Measurements from ENCODE around the gene UCN3. TPM values are rescaled to one million over a fixed set of nuclear protein-coding genes. Genes with fewer than 3 reads are reported as not detected.

UCN3 gene
- total RNA-seq, 6 experiments from 2014 or later, result not detected

DNA sequence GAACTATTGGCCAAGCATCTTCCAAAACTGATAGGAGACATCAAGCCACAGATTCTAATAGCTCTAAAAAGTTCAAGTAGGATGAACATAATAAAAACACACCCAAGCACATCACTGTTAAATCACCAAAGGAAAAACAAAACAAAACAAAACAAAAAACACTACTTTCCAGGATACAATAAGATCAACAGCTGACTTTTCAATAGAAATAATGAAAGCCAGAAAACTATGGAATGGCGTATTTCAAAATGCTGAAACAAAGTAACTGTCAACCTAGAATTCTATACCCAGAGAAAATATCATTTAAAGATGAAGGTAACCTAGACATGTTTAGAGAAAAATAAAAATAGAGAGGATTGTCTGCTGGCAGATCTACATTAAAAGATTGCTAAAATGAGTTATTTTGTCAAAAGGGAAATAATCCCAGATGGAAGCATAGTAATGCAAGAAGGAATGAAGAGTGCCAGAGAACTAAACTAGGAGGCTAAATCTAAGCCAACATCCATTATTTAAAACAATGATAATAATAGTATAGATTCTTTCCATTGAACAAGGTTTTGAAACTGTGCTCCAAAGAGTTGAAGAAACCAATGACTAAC is 25.9 kb downstream of the UCN3 start:
- no peak for ATAC-seq
- Histone ChIP-seq H3K9me3 (peaks cover 0 to 12% (median 6%) of the 10 kb centered on the region in 4 donors), H3K27me3 (no peaks in the 10 kb centered on the region), H3K4me1 (no peaks in the 10 kb centered on the region), H3K4me3 (no peak overlapping the region), H3K36me3 (no peaks in the 10 kb centered on the region), H3K27ac (no peak overlapping the region)
- WGBS (ENCODE audit: insufficient coverage, low coverage, low lambda C conversion rate, missing lambda C conversion rate), result 89% methylated on average over 1 of the region's 1 CpG
- intact Hi-C loops (cut with DNase I), result no loop called here
- no peak for DNase-seq
- TF ChIP-seq, protein P1, sequence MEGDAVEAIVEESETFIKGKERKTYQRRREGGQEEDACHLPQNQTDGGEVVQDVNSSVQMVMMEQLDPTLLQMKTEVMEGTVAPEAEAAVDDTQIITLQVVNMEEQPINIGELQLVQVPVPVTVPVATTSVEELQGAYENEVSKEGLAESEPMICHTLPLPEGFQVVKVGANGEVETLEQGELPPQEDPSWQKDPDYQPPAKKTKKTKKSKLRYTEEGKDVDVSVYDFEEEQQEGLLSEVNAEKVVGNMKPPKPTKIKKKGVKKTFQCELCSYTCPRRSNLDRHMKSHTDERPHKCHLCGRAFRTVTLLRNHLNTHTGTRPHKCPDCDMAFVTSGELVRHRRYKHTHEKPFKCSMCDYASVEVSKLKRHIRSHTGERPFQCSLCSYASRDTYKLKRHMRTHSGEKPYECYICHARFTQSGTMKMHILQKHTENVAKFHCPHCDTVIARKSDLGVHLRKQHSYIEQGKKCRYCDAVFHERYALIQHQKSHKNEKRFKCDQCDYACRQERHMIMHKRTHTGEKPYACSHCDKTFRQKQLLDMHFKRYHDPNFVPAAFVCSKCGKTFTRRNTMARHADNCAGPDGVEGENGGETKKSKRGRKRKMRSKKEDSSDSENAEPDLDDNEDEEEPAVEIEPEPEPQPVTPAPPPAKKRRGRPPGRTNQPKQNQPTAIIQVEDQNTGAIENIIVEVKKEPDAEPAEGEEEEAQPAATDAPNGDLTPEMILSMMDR (IDR thresholded peaks at IDR 0.05), result no peak
- no peak for TF ChIP-seq POLR2A (IDR thresholded peaks at IDR 0.05)

DNA sequence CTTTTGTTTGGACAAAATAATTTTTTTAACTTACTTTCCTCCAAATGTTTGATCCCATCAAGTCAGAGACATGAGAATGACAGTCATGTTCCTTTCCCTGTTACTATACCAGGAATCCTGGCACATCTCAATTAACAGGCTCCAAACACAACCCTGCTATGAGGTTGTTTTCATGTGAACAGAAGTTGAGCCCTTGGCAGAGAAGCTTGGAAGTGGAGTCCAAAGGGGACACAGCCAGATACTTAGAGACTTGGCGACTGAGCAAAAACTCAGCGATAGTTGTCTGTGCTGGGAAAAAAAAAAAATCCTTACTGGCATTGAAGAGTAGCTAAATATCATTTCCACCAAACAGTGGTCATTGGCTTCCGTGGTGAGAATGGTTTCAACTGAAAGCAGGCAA is 27.0 kb downstream of the UCN3 start:
- TF ChIP-seq POLR2A (IDR thresholded peaks at IDR 0.05), result no peak
- TF ChIP-seq, protein P1 (IDR thresholded peaks at IDR 0.05), result no peak
- no peak overlapping the region for H3K27ac ChIP-seq
- H3K9me3 ChIP-seq, result peaks cover 0 to 12% (median 6%) of the 10 kb centered on the region in 4 donors
- no peak overlapping the region for H3K4me3 ChIP-seq
- no peak for ATAC-seq
- DNase-seq, result no peak
- no peaks in the 10 kb centered on the region for H3K4me1 ChIP-seq
- no peaks in the 10 kb centered on the region for H3K27me3 ChIP-seq
- no peaks in the 10 kb centered on the region for H3K36me3 ChIP-seq
- WGBS (ENCODE audit: insufficient coverage, low coverage, low lambda C conversion rate, missing lambda C conversion rate), result 67% methylated on average over 3 of the region's 3 CpGs
- intact Hi-C loops (cut with DNase I), result no loop called here

DNA sequence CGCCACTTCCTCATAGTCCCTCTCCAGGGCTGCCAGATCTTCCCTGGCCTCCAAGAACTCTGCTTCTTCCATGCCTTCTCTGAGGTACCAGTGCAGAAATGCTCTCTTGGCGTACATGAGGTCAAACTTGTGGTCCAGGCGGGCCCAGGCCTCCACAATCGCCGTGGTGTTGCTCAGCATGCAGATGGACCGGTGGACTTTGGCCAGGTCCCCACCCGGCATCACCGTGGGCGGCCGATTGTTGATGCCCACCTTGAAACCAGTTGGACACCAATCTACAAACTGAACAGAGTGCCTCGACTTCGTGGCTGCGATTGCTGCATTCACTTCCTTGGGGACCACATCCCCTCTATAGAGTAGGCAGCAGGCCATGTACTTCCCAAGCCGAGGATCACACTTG is 28.8 kb downstream of the UCN3 start:
- 89% methylated on average over 10 of the region's 14 CpGs for WGBS (ENCODE audit: insufficient coverage, low coverage, low lambda C conversion rate, missing lambda C conversion rate)
- DNase-seq (no peak), ATAC-seq (no peak)
- Histone ChIP-seq H3K4me3 (no peak overlapping the region), H3K4me1 (no peaks in the 10 kb centered on the region), H3K9me3 (peaks cover 0 to 12% (median 6%) of the 10 kb centered on the region in 4 donors), H3K27ac (no peak overlapping the region), H3K36me3 (no peaks in the 10 kb centered on the region), H3K27me3 (no peaks in the 10 kb centered on the region)
- no peak for TF ChIP-seq POLR2A (IDR thresholded peaks at IDR 0.05)
- TF ChIP-seq, protein P1 (IDR thresholded peaks at IDR 0.05), result no peak
- intact Hi-C loops (cut with DNase I), result no loop called here

DNA sequence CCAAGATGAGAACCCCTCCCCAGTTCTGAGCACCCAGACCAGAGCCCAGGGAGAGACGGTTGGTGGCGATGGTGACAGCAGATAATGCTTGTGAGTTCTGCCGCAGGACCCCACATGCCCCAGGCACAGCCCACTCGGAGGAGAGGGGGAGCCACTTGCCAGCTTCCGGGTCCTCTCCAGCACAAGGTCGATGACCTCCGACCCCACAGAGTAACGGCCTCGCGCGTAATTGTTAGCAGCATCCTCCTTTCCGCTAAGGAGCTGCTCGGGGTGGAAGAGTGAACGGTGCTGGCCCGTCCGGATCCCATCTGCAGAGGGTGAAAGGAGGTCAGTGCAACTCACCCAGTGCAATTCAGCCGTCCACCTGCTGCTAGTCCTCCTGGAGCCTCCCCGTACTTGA is 30.4 kb downstream of the UCN3 start:
- Histone ChIP-seq H3K9me3 (peaks cover 0 to 10% (median 4%) of the 10 kb centered on the region in 4 donors), H3K4me3 (no peak overlapping the region), H3K36me3 (no peaks in the 10 kb centered on the region), H3K27ac (no peak overlapping the region), H3K27me3 (no peaks in the 10 kb centered on the region), H3K4me1 (no peaks in the 10 kb centered on the region)
- no peak for DNase-seq
- intact Hi-C loops (cut with DNase I), result no loop called here
- TF ChIP-seq, protein P1 (IDR thresholded peaks at IDR 0.05), result no peak
- TF ChIP-seq POLR2A (IDR thresholded peaks at IDR 0.05), result no peak
- ATAC-seq, result no peak
- WGBS (ENCODE audit: insufficient coverage, low coverage, low lambda C conversion rate, missing lambda C conversion rate), result 60% methylated on average over 7 of the region's 18 CpGs

Data from right lobe of liver (tissue), 6 donors.